KOPT-K1 (cell line): ENCODE results near the gene SRRM5.
"Not testable (repeated sequence)": the region's sequence is repeated elsewhere in the genome, so short reads cannot be mapped to it uniquely, and the experiment has no call there.

Source experiments
- H3K27ac ChIP-seq: fragments of 200-600 bp; sonication (generic); 2 replicates; pipeline ENCODE4 v1.5.1; 2016; ENCODE audit warnings: antibody characterized with exemption, mild to moderate bottlenecking, low read depth, low read length; ENCODE audit not compliant: poor library complexity, severe bottlenecking
- H3K36me3 ChIP-seq: fragments of 200-600 bp; sonication (generic); 2 replicates; pipeline ENCODE4 v1.5.1; 2017; ENCODE audit warnings: antibody characterized with exemption, mild to moderate bottlenecking, low read length, moderate library complexity; ENCODE audit not compliant: insufficient read depth
- H3K9me3 ChIP-seq: fragments of 200-600 bp; sonication (generic); 2 replicates; pipeline ENCODE4 v1.5.1; 2017; ENCODE audit warnings: antibody characterized with exemption, low read length, mild to moderate bottlenecking; ENCODE audit not compliant: insufficient read depth, poor library complexity, severe bottlenecking

The SRRM5 gene

GRCh38 chr19:43597876-43598275, 14.0 kb upstream of the SRRM5 start:
- Histone ChIP-seq H3K9me3 (no peaks in the 10 kb centered on the region), H3K27ac (peak overlapping the region; percentile 86), H3K36me3 (peaks cover 64% of the 10 kb centered on the region)

GRCh38 chr19:43598445-43599240, 13.2 kb upstream of the SRRM5 start:
- no peak overlapping the region for H3K27ac ChIP-seq
- peaks cover 59% of the 10 kb centered on the region for H3K36me3 ChIP-seq
- H3K9me3 ChIP-seq = no peaks in the 10 kb centered on the region

GRCh38 chr19:43599635-43600295, 12.1 kb upstream of the SRRM5 start:
- Histone ChIP-seq H3K27ac (no peak overlapping the region), H3K9me3 (no peaks in the 10 kb centered on the region), H3K36me3 (peaks cover 53% of the 10 kb centered on the region)

- H3K36me3 ChIP-seq = peaks cover 53% of the 10 kb centered on the region
Observed at GRCh38 chr19:43600326-43600725, 11.6 kb upstream of the SRRM5 start.

GRCh38 chr19:43605875-43606568, 5.9 kb upstream of the SRRM5 start:
- peaks cover 61% of the 10 kb centered on the region for H3K36me3 ChIP-seq
- no peaks in the 10 kb centered on the region for H3K9me3 ChIP-seq
- no peak overlapping the region for H3K27ac ChIP-seq

More at GRCh38 chr19:43600326-43600725, 11.6 kb upstream of the SRRM5 start:
- H3K27ac ChIP-seq, H3K9me3 ChIP-seq: not testable (repeated sequence)

- Histone ChIP-seq H3K27ac (no peak overlapping the region), H3K9me3 (no peaks in the 10 kb centered on the region), H3K36me3 (peaks cover 61% of the 10 kb centered on the region)
Observed at GRCh38 chr19:43606569-43607229, 5.2 kb upstream of the SRRM5 start.

GRCh38 chr19:43607238-43608205, 4.4 kb upstream of the SRRM5 start:
- Histone ChIP-seq H3K36me3 (peaks cover 61% of the 10 kb centered on the region), H3K27ac (no peak overlapping the region), H3K9me3 (no peaks in the 10 kb centered on the region)

- no peak overlapping the region for H3K27ac ChIP-seq
- no peaks in the 10 kb centered on the region for H3K9me3 ChIP-seq
- peaks cover 76% of the 10 kb centered on the region for H3K36me3 ChIP-seq
Observed at GRCh38 chr19:43609872-43610271, 2.0 kb upstream of the SRRM5 start.

- Histone ChIP-seq H3K36me3 (peaks cover 76% of the 10 kb centered on the region), H3K27ac (no peak overlapping the region), H3K9me3 (no peaks in the 10 kb centered on the region)
Observed at GRCh38 chr19:43610493-43610892, 1.4 kb upstream of the SRRM5 start.

- Histone ChIP-seq H3K9me3 (no peaks in the 10 kb centered on the region), H3K36me3 (peaks cover 58% of the 10 kb centered on the region), H3K27ac (no peak overlapping the region)
Observed at GRCh38 chr19:43612374-43612773, 486 bp downstream of the SRRM5 start.

- no peak overlapping the region for H3K27ac ChIP-seq
- H3K36me3 ChIP-seq = peaks cover 33% of the 10 kb centered on the region
- H3K9me3 ChIP-seq = no peaks in the 10 kb centered on the region
Observed at GRCh38 chr19:43616306-43616705, 4.4 kb downstream of the SRRM5 start.

GRCh38 chr19:43616954-43617353, 5.1 kb downstream of the SRRM5 start:
- peaks cover 27% of the 10 kb centered on the region for H3K36me3 ChIP-seq
- no peaks in the 10 kb centered on the region for H3K9me3 ChIP-seq
- no peak overlapping the region for H3K27ac ChIP-seq

- Histone ChIP-seq H3K36me3 (peaks cover 7% of the 10 kb centered on the region; the same call in 1 of the 2 replicates), H3K27ac (peak overlapping the region; percentile 98), H3K9me3 (no peaks in the 10 kb centered on the region)
Observed at GRCh38 chr19:43618921-43619261, 7.0 kb downstream of the SRRM5 start.
